Fibroblast of skin of abdomen (primary cell): ENCODE results near the gene VMP1.
A peak's percentile ranks its signal among the peaks of the same experiment; 100 is the strongest.
"Not testable (repeated sequence)": the region's sequence is repeated elsewhere in the genome, so short reads cannot be mapped to it uniquely, and the experiment has no call there.

Source experiments
- DNase-seq: peaks from one replicate; pipeline ENCODE4 v3.0.0-alpha.2; 2013

The VMP1 gene

DNA sequence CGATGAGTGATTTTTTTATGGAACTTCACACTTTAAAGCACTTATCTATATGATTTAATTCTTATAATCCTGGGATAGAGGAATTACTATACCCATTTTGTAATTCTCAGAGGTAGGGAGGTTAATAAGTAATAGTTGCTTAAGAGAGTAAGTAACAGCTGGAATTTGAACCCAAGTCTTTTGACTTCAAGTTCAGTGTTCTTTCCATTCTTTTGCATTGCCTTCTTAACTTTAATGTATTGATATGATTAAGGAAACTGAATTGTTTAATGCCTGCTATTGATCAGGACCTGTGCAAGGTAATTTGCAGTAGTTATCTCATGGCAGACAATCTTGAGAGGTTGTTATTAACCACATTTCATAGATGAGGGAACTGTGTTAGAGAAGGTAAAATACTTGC, 106.8 kb downstream of the VMP1 start:
- no peak for DNase-seq

DNA sequence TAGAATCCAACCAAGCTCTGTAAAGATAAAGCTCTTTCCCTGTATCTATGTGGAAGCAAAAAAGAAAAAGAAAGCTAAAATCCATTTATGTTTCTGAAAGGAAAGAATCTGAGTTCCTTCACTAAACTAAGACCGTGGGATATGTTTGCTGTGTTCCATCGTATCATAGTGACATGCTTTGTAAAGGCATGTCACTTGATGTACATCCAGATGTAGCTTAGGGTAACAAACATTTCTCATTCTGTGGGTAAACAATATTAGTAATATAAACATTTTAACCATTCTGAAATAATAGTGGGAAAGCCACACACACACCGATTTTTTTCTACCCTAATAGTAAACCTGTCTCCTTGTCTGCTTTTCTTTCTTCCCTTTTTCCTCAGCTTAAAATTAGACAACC, 107.2 kb downstream of the VMP1 start:
- DNase-seq, result no peak

DNA sequence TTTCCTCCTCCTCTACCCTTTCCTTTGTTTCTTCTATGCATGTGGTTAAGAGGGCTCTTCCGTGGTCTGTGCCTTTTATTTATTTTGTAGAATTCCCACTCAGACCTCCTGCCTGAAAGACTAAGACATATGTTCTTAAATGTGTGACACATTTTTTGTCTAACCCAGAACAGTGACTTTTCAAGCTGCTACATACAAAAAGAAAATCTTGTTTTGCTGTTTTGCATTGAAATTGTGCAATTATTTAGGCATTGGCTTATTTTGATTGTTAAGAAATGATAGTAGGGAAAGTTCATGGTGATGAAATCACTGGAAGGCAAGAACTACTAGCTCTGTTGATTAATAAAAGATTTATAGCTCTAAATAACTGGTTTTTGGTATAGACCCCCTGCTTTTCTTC, 108.5 kb downstream of the VMP1 start:
- peak; percentile 41 for DNase-seq

DNA sequence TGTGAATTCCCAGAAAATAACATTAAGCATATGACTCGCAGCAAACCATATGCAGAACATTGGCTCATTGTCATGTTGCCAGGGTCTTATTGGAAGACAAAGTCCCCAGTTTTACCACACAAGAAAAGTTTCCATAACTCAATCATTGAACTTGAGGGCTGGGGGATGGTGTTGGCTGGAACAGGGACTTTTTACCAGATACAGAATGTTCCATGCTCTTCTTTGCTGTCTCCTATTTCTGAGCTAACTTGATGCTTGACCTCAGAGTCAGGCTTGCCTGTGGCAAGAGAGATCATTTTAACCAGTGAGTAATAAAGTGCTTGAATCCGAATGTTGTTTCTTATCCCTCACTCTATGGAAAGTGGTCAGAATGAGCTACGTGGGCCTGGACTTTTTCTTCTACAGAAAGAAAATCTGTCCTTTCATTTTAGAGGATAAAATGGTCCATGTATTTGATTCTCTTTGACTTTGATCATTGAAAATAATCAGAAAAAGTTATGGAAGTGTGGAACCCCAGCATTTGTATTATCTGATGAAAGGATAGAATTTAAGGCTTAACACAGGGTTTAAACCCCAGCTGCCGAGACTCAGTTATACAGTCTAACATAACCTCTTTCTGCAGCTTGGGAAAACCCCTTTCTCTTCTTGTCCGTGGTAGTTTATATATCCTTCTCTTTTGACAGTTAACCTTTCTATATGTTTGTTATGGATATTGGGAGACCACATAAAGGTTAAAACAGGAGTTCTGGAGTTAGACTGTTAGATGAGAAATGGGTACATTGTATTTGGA, 118.3 kb downstream of the VMP1 start:
- DNase-seq, result peak; percentile 95

DNA sequence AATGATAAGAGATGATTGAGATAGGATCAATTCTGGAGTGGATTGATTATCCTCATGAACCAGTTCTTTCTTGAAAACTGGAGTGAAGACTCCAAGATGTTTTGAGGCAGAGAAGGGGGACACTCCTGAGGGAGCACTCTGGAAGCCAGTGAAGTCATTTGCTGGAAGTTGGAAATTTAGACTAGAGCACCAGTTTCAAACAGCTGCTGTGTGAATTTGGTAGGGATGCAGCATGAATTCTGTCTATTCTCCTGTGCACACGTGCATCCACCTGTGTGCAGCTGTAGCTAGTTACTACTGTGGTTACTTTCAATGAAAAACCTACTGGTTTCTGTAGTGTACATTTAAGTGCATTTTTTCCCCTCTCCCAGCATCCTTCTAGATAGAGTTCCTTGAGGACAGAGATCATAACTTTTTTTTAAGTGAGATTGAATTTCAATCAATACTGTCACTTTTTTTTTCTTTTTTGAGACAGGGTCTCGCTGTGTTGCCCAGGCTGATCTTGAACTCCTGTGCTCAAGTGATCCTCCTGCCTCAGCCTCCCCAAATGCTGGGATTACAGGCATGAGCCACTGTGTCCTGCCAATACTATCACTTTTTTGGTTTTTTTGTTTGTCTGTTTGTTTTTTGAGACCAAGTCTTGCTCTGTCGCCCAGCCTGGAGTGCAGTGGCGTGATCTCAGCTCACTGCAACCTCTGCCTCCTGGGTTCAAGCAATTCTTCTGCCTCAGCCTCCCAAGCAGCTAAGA, 119.4 kb downstream of the VMP1 start:
- DNase-seq, result no peak

DNA sequence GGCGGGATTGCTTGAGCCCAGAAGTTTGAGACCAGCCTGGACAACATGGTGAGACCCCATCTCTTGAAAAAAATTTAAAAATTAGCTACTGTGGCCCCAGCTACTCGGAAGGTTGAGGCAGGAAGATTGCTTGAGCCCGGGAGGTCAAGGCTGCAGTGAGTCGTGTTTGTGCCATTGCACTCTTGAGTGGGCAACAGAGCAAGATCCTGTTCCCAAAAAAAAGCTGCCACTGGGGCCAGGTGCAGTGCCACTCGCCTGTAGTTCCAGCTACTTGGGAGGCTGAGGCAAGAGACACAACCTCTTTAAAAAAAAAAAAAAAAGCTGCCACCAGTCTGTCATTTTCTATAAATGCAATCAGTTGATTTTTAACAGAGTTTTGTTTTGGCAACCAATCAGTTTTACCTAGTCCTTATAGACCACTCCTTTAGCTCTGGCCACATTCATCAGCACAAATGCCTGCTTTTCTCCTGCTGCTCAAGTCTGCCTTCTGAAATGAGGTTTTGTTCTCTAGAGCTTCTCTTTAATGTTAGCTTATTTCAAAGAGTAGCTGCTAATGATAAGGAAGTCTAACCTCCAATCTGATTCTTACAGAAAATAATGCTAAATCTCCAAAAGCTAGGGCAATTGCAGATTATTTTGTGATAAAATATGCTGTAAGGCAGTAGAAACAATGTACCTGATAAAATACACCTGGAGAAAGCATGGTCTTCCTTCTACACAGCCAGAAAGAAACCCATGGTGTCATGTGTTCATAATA, 120.4 kb downstream of the VMP1 start:
- DNase-seq, result no peak

DNA sequence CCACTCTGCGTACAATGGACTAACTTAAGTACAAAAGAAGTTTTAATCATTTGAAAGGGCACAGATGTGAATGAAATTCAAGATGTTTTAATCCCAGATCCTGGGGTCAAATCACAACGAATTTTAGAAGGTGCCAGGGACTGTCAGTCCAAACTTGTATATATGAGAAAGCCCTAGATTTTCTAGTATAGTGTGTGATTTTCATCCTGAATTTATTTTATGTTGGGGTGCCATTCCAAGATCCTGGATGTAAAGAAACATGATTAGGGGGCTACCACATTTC, 121.0 kb downstream of the VMP1 start:
- no peak for DNase-seq

DNA sequence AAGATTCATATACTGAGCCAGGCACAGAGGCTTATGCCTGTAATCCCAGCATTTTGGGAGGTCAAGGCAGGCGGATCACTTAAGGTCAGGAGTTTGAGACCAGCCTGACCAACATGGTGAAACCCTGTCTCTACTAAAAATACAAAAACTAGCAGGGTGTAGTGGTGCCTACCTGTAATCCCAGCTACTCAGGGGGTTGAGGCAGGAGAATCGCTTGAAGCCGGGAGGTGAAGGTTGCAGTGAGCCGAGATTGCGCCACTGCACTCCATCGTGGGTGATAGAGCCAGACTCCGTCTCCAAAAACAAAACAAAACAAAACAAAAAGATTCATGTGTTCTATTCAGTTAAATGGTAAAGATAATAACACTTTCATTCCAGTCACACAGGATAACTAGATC, 121.4 kb downstream of the VMP1 start:
- not testable (repeated sequence) for DNase-seq

DNA sequence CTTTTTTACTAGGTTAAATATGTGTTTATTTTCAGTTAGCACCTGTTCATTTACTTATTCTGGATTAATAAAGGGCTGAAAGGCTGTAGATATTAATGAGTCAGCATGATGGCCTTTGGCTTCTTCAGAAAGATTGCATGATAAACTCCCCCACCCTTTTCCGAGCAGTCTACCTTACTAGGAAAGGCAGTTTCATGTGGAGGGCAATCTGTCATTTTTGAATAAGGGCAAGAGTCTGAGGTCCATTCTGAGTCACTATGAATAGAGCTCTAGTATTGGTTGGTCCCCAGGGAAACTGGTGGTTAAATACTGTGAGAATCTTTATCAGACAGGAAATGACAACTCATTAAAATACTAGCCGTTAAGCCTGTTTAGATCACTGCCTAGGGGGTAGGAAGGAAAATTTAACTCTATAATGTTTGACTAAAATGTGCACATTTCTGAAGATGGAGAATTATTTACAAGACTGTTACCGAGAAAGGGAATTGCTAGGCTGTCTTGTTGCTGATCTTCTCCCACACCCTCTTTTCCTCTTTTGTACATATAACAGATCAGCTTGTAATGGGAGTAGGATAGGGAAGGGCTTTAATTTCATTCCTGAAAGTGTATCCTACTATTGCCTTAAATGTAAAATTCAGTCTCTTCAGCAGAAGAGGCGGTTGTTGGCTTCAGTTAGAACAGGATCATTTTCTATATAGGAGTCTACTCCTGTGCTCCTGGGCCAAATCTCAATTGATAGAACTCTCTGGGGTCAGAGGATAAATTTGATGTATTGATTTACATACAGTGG, 122.0 kb downstream of the VMP1 start:
- DNase-seq, result peak; percentile 99

DNA sequence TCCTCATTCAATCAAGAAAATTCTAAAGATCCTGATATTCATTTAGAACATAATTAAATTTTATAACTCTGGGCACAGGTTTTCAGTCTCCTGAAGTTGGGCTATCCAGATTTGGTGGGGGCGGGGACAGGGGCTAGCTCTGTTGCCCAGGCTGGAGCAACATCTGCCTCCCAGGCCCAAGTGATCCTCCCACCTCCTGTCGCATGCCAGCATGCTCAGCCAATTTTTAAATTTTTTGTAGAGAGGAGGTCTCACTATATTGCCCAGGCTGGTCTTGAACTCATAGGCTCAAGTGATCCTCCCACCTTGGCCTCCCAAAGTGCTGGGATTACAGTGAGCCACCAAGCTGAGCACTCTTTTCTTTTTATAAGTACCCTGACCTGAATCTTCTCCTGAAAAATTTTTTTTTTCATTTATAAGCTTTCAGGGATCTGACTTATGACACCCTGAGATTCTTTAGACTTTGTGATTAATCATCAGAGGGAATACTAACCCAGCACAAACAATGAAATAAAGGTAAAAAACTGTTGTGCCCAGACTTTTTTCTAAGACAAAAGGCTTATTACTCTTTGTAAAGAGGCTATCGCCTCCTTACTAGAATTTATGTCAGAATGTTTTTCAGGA, 122.7 kb downstream of the VMP1 start:
- peak; percentile 79 for DNase-seq

DNA sequence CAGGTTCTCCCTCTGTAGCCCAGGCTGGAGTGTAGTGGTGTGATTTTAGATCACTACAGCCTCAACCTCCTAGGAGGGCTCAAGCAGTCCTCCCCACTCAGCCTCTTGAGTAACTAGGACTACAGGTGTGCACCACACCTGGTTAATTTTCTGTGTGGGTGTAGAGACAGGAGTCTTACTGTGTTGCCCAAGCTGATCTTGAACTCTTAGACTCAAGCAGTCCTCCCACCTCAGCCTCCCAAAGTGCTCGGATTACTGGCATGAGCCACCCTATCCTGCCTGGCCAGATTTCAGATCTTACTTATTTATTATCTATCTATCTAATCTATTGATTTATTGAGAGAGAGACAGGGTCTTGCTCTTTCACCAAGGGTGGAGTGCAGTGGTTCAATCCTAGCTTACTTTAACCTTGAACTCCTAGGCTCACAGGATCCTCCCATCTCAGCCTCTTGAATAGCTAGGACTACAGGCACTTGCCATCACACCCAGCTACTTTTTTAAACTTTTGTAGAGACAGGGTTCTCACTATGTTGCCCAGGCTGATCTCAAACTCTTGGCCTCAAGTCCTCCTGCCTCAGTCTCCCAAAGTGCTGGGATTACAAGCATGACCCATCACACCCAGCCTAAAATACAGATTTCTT, 123.5 kb downstream of the VMP1 start:
- no peak for DNase-seq

DNA sequence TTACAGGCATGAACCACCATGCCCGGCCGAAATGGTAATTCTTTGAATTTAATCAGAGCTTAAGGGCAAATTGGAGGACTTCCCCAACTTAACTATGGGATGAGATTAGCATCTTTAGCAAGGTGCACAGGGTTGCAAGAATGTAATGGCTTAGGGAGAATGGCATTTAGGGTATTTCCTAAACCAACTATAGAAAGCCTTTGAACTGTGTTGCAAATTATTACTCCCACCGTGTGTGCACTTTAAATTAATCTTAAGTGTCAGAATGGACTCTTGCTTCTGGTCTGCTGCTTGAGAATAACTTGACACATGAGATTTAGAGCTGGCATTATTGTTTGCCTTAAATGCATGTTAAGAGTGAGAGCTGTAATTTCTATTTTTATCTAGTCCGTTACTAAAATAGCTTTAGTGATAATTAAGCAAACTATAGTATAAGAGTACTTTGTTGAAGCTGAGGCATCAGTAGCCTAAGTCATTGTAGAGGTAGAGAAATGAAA, 125.5 kb downstream of the VMP1 start:
- peak; percentile 72 for DNase-seq

DNA sequence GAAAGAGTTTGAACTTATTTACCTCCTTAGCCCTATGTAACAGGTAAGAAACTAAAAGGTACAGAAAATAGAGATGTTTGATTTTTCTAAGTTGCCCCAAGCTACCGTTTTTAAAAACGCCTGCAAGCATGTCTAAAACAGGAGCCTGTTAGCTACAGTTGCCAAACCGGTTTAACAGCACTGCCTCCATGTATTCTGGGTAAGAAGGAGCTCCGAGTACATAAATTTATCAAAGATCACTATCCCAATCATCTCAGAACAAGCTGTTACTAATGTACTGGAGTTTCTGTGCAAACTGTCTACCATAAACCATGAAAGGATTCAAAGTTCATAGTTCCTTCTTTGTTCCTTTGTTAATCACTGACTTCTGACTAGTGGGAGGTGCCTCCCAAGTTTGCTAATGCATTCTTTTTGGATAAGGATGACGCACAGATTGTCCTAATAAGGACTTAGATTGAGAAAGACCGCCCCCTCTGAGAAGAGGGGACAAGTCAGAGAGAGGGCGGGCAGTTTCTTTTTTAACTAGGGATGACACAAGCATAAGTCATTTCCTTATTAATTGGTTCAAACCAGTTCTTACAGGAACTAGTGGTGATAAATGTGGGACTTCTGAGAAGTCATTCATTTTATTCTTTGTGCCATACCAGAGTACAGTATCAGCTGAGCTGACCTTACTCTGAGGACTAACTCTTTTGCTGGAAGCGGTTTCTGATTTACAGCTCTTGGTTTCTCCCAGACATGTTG, 130.0 kb downstream of the VMP1 start:
- peak; percentile 100 for DNase-seq

DNA sequence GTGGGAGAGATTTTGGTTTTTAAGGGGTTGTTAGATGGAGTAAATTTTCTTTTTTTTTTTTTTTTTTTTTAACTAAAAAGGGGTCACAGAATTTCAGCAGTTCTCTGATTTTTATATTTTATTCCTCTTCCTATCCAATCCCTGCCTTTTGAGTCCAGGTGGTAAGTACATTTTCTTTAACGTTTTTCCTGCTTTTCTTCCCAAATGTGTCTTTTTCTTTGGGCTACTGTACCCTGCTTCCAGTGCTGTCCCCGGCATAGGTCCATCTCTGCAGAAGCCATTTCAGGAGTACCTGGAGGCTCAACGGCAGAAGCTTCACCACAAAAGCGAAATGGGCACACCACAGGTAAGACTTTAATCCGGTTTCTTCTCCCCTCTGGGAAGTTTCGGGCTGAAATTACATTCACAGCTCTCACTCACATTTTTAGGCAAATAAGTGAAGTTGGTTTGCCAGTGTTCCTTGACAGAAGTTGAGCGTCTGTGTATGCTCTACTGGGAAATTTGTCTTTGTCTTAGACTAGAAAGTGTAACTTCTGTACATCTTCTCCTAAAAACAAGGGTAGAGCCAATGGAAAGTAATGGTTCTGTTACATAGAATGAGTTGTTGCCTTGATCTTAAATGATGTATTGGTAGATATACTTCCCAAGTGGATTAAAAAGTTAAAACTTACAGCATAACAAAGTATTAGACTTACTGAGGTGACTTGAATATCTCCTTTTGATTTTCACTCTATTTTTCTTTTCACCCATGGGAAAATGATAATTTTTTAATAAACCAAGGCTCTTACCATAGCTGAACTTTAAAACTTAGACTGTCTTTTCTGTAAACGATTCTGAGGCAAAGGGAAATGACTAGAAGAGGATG, 130.8 kb downstream of the VMP1 start:
- peak; percentile 64 for DNase-seq

DNA sequence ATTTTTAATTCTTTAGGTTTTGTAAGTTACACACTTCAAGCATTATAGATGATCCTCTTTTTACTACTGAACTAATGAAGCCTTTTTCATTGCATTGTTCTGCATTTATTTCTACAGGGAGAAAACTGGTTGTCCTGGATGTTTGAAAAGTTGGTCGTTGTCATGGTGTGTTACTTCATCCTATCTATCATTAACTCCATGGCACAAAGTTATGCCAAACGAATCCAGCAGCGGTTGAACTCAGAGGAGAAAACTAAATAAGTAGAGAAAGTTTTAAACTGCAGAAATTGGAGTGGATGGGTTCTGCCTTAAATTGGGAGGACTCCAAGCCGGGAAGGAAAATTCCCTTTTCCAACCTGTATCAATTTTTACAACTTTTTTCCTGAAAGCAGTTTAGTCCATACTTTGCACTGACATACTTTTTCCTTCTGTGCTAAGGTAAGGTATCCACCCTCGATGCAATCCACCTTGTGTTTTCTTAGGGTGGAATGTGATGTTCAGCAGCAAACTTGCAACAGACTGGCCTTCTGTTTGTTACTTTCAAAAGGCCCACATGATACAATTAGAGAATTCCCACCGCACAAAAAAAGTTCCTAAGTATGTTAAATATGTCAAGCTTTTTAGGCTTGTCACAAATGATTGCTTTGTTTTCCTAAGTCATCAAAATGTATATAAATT, 132.3 kb downstream of the VMP1 start:
- peak; percentile 56 for DNase-seq

DNA sequence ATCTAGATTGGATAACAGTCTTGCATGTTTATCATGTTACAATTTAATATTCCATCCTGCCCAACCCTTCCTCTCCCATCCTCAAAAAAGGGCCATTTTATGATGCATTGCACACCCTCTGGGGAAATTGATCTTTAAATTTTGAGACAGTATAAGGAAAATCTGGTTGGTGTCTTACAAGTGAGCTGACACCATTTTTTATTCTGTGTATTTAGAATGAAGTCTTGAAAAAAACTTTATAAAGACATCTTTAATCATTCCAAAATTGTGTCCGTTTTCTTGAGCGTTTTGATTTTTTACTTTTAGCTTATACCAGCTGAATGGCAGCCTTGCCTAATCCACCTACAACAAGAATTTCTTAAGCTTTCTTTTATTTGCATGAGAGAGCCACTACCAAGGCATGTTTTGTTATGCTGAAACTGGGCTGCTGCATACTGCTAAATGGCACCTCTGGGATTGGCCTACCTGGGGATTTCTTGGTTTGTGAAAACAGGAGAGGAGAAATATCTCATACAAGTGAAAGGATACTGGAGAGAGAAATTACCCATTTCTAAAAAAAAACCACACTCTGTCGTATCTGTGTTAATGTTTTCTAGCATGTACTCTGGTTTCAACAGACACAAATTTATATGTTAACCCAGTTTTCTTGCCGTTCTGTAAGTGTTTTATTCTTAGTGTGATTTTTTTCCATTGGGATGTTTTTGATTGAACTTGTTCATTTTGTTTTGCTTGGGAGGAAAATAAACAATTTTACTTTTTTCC, 133.1 kb downstream of the VMP1 start:
- DNase-seq, result no peak

DNA sequence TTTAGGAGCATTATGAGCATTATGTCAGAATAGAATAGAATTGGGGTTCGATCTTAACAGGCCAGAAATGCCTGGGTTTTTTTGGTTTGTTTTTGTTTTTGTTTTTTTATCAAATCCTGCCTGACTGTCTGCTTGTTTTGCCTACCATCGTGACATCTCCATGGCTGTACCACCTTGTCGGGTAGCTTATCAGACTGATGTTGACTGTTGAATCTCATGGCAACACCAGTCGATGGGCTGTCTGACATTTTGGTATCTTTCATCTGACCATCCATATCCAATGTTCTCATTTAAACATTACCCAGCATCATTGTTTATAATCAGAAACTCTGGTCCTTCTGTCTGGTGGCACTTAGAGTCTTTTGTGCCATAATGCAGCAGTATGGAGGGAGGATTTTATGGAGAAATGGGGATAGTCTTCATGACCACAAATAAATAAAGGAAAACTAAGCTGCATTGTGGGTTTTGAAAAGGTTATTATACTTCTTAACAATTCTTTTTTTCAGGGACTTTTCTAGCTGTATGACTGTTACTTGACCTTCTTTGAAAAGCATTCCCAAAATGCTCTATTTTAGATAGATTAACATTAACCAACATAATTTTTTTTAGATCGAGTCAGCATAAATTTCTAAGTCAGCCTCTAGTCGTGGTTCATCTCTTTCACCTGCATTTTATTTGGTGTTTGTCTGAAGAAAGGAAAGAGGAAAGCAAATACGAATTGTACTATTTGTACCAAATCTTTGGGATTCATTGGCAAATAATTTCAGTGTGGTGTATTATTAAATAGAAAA, 133.8 kb downstream of the VMP1 start:
- DNase-seq, result peak; percentile 64

DNA sequence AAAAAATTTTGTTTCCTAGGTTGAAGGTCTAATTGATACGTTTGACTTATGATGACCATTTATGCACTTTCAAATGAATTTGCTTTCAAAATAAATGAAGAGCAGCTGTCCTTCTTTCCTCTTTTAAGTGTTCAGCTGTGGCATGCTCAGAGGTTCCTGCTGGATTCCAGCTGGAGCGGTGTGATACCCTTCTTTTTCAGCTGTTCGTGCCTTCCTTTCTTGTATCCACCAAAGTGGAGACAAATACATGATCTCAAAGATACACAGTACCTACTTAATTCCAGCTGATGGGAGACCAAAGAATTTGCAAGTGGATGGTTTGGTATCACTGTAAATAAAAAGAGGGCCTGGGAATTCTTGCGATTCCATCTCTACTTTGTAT, 134.4 kb downstream of the VMP1 start:
- DNase-seq, result not testable (repeated sequence)
